ENCODE measurements around the gene CCDC138.

DNA sequence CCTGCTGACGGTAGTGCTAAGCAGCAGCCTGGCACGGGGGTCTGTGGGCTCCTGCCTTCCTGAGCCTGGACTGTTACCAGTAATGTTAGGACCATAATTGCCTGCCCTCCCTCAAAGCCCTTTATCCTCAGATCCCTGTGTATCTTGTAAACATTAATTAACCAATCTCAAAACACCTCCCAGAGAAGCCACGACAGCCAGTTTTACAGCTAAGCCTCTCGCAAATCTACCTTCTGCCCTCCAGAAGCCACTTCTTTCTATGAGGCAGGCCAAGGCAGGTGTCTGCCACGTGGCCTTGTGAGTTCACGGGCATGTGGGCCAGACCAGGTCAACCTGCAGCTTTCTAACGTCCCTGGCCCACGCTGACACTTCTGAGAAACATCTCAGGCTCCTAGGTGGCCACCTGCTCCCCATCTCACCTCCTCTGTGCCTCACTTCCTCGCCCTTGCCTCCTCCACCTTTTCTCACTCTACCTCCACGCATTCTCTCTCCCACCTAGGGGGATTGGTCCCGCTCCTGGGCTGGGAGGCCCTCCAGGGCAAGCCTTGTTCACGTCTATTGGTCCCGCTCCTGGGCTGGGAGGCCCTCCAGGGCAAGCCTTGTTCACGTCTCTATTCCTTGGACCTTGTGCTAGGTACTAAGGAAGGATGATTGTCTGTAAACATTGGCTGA lies 138.1 kb downstream of the CCDC138 start:
- TF ChIP-seq CTCF (IDR thresholded peaks at IDR 0.05) (no peak), POLR2A (IDR thresholded peaks at IDR 0.05) (no peak)

Measured in Peyer's patch (tissue), 4 donors.